OCI-LY7 (cell line): ENCODE data around the gene THRAP3. TPM values are rescaled to one million over a fixed set of nuclear protein-coding genes. Genes with fewer than 3 reads are reported as not detected.

Experiments
- BruUV-seq: library from RNA; stranded (reverse); fragments of 400-500 nt; replicated peaks from 2 replicates; lab custom pipeline; 2021; lab: Mats Ljungman, UMichigan
- CTCF ChIA-PET: fragments of 300-600 bp; sonication (Branson Sonifier 250); formaldehyde crosslinking; loops from one replicate; lab custom pipeline; 2022; ENCODE audit warnings: antibody characterized with exemption; ENCODE audit not compliant: unreplicated experiment; lab: Charles Lee
- POLR2A ChIA-PET: fragments of 300-600 bp; sonication (Branson Sonifier 250); formaldehyde crosslinking; loops from one replicate; lab custom pipeline; 2022; ENCODE audit warnings: antibody characterized with exemption; lab: Charles Lee
- DNase-seq: peaks from one replicate; pipeline ENCODE4 v3.0.0-alpha.2; 2015; ENCODE audit warnings: low spot score
- H2AFZ ChIP-seq: fragments of 200-600 bp; sonication (generic), shearing (Covaris generic); 2 replicates; pipeline ENCODE4 v1.6.1; 2014; ENCODE audit warnings: mild to moderate bottlenecking, antibody characterized with exemption, low read length, moderate library complexity
- H3K27ac ChIP-seq: fragments of 200-600 bp; sonication (generic); 2 replicates; pipeline ENCODE4 v1.5.1; 2014; ENCODE audit warnings: mixed run types, low read depth, mild to moderate bottlenecking, moderate library complexity, low read length, inconsistent platforms; ENCODE audit not compliant: poor library complexity, severe bottlenecking
- H3K36me3 ChIP-seq: fragments of 200-600 bp; sonication (generic); 2 replicates; pipeline ENCODE4 v1.6.1; 2014; ENCODE audit warnings: mild to moderate bottlenecking, antibody characterized with exemption, low read length, moderate library complexity, mixed read lengths; ENCODE audit not compliant: insufficient read depth
- H3K4me1 ChIP-seq: fragments of 200-600 bp; sonication (generic); 2 replicates; pipeline ENCODE4 v1.5.1; 2014; ENCODE audit warnings: mild to moderate bottlenecking, low read length; ENCODE audit not compliant: insufficient read depth, poor library complexity, severe bottlenecking
- H3K4me2 ChIP-seq: fragments of 200-600 bp; sonication (generic); 2 replicates; pipeline ENCODE4 v1.6.1; 2014; ENCODE audit warnings: mild to moderate bottlenecking, low read length
- H3K4me3 ChIP-seq: fragments of 200-600 bp; sonication (generic); 2 replicates; pipeline ENCODE4 v1.5.1; 2014; ENCODE audit warnings: mild to moderate bottlenecking, low read depth, low read length; ENCODE audit not compliant: poor library complexity, severe bottlenecking
- H3K79me2 ChIP-seq: fragments of 200-600 bp; sonication (generic); 2 replicates; pipeline ENCODE4 v1.6.1; 2016; ENCODE audit warnings: low read depth, mild to moderate bottlenecking, low read length, moderate library complexity, mixed read lengths; ENCODE audit not compliant: insufficient read depth
- H3K9me2 ChIP-seq: fragments of 200-600 bp; sonication (generic); 2 replicates; pipeline ENCODE4 v1.6.1; 2016; ENCODE audit warnings: mild to moderate bottlenecking, low read length, mixed read lengths; ENCODE audit not compliant: insufficient read depth
- H3K9me3 ChIP-seq: fragments of 200-600 bp; sonication (generic); 2 replicates; pipeline ENCODE4 v1.6.1; 2014; ENCODE audit warnings: mild to moderate bottlenecking, mixed run types, low read length, mixed read lengths
- H4K20me1 ChIP-seq: fragments of 200-600 bp; sonication (generic); 2 replicates; pipeline ENCODE4 v1.6.1; 2014; ENCODE audit warnings: mild to moderate bottlenecking, antibody characterized with exemption, low read length, moderate library complexity, mixed read lengths; ENCODE audit not compliant: insufficient read depth
- CTCF ChIP-seq: fragments of 200-600 bp; sonication (generic); conservative IDR thresholded peaks from 2 replicates; pipeline ENCODE4 v1.5.1; 2014; ENCODE audit warnings: mild to moderate bottlenecking, antibody characterized with exemption, low read length, moderate library complexity, mixed read lengths
- EZH2phosphoT487 ChIP-seq: fragments of 200-600 bp; sonication (generic); IDR thresholded peaks from 2 replicates; pipeline ENCODE4 v1.6.1; 2018; ENCODE audit warnings: low read depth, borderline replicate concordance, mild to moderate bottlenecking, mixed run types, antibody characterized with exemption, low read length, moderate library complexity, mixed read lengths
- intact Hi-C: fragments of 100-400 bp; cut with micrococcal nuclease; formaldehyde crosslinking; loops from one replicate; pipeline ENCODE4 v1.10.0; 2022; ENCODE audit not compliant: unreplicated experiment
- total RNA-seq, 2 experiments: library from RNA; depleted of rRNA in 1 of 2; stranded (reverse); fragments of >200 nt in 1 of 2; shearing (Covaris generic) in 1 of 2; gene quantifications; 2 replicates each; pipeline ENCODE4 v1.2.3, GENCODE V29; 2014 to 2022

The THRAP3 gene
- total RNA-seq, 2 experiments from 2014 or later, result 98.7 to 132 TPM

GRCh38 chr1:36208978-36209703, 15.1 kb upstream of the THRAP3 start:
- no peaks in the 10 kb centered on the region for H4K20me1 ChIP-seq
- no peaks in the 10 kb centered on the region for H3K9me2 ChIP-seq
- ChIA-PET POLR2A (interaction anchor here (0.6 to 1.6 kb wide), 3 partner anchors 14 to 73 kb away, joined by 4 to 5 read pairs (median 4); no protein-coding TSS in a partner anchor), CTCF (no interaction called here)
- TF ChIP-seq EZH2phosphoT487 (no peak), CTCF (no peak)
- no TSS peak for BruUV-seq
- no peaks in the 10 kb centered on the region for H3K79me2 ChIP-seq
- no peak overlapping the region for H2AFZ ChIP-seq
- intact Hi-C loops, result no loop called here
- no peak for DNase-seq
- H3K4me3 ChIP-seq, result no peak overlapping the region
- peaks cover 12% of the 10 kb centered on the region for H3K4me1 ChIP-seq
- no peak overlapping the region for H3K4me2 ChIP-seq
- no peaks in the 10 kb centered on the region for H3K9me3 ChIP-seq
- H3K27ac ChIP-seq, result no peak overlapping the region
- no peaks in the 10 kb centered on the region for H3K36me3 ChIP-seq

DNA sequence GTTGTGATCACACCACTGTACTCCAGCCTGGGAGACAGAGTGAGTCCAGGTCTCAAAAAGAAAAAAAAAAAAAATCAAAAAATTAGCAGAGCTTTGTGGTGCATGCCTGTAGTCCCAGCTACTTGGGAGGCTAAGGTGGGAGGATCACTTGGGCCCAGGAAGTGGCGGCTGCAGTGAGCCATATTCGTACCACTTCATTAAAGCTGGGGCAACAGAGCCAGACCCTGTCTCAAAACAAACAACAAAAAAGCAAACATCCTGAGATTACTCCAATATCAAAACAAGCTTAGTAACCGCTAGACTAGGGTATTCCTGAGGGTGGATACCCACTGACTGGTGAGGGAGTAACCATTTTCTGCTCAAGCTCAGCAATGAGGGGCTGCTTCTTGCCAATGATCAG, 12.9 kb upstream of the THRAP3 start:
- CTCF ChIA-PET, result no interaction called here
- no peak overlapping the region for H3K27ac ChIP-seq
- no peaks in the 10 kb centered on the region for H3K79me2 ChIP-seq
- TF ChIP-seq EZH2phosphoT487, result no peak
- TF ChIP-seq CTCF, result no peak
- DNase-seq, result no peak
- no peaks in the 10 kb centered on the region for H3K36me3 ChIP-seq
- intact Hi-C loops, result no loop called here
- H3K4me3 ChIP-seq, result no peak overlapping the region
- no peak overlapping the region for H2AFZ ChIP-seq
- BruUV-seq, result no TSS peak
- no peak overlapping the region for H3K4me2 ChIP-seq
- no peaks in the 10 kb centered on the region for H3K9me2 ChIP-seq
- POLR2A ChIA-PET, result no interaction called here
- H3K9me3 ChIP-seq, result no peaks in the 10 kb centered on the region
- peaks cover 12% of the 10 kb centered on the region for H3K4me1 ChIP-seq
- H4K20me1 ChIP-seq, result no peaks in the 10 kb centered on the region

DNA sequence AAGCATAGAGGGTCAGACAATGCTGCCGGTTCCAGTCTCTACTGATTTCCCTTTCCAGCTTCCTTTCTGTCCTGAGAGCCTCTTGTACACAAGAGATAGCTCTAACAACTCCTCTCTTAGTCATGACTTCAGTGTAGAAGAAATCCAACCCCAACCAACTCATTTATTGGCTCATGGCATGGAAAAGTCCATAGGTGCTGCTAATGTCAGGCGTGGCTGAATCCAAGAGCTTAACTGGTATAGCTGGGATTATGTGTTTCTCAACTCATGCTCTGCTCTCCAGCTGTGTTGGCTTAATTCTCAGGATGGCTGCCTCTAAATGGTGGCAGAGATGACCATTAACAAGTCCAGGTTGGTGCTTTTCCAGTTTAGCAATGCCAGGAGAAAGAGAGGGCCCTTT, 12.4 kb upstream of the THRAP3 start:
- ChIA-PET CTCF (no interaction called here), POLR2A (interaction anchor here (0.6 to 1.3 kb wide), 3 partner anchors 12 to 42 kb away, joined by 3 to 4 read pairs (median 3); no protein-coding TSS in a partner anchor)
- H3K36me3 ChIP-seq, result no peaks in the 10 kb centered on the region
- no peak overlapping the region for H3K4me3 ChIP-seq
- peaks cover 12% of the 10 kb centered on the region for H3K4me1 ChIP-seq
- H2AFZ ChIP-seq, result no peak overlapping the region
- H3K9me2 ChIP-seq, result no peaks in the 10 kb centered on the region
- intact Hi-C loops, result no loop called here
- TF ChIP-seq EZH2phosphoT487 (no peak), CTCF (no peak)
- no peak for DNase-seq
- no peaks in the 10 kb centered on the region for H3K79me2 ChIP-seq
- BruUV-seq, result no TSS peak
- no peak overlapping the region for H3K4me2 ChIP-seq
- H3K27ac ChIP-seq, result no peak overlapping the region
- H3K9me3 ChIP-seq, result no peaks in the 10 kb centered on the region
- no peaks in the 10 kb centered on the region for H4K20me1 ChIP-seq
